ENCODE data around the gene INS. TPM values are rescaled to one million over a fixed set of nuclear protein-coding genes. Genes with fewer than 3 reads are reported as not detected.

Gene INS
- total and polyA plus RNA-seq, 3 donors from 2014 or later = not detected

DNA sequence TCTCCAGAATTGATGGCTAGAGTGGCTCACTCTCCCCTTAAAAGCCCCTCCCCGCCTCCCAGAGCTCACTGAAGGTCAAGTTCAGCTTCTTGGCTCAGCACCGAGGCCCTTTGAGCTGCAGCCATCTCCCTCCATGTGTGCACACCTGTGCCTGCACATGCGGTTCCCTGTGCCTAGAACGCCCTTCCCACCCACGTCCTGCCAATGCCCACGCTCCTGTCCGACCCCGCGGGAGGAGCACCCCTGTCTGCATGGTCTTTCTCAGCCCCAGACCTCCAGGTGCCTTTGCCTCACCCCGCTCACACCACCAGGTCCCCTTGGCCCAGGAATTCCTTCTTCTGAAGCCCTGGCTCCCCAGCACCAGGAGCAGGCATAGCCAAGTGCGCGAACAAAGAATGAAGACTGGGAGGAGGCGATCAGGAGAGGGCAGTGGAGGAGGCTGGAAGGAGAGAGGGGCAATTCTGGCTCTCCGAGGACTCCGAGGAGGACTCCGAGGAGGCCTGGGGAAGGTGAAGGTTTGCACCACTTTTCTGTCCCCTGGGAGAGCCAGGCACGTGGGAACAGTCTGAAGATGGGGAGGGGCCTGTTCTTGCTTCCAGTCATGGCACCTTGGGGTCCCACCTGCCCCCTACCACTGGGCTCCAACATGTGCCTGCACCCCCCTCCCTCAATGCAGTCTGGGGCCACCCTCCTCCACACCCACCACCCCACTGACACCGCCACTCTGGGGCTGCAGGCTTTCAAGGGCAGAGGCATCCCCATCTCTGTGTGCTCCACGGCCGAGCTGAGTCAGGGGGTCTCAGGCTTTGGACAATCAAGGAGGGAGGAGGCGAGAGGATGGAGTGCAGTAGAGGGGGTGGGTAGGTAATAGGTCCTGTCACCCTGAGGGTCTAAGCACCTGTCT is 39.5 kb downstream of the INS start:
- Histone ChIP-seq H3K9me3 (no peaks in the 10 kb centered on the region), H3K4me1 (no peaks in the 10 kb centered on the region), H3K36me3 (ENCODE audit: low read depth, missing control alignments) (no peaks in the 10 kb centered on the region), H3K27me3 (no peaks in the 10 kb centered on the region), H3K27ac (no peak overlapping the region), H3K4me3 (no peak overlapping the region)
- intact Hi-C loops (cut with DNase I; ENCODE audit: low total_unique reads) = no loop called here
- TF ChIP-seq, protein P1, sequence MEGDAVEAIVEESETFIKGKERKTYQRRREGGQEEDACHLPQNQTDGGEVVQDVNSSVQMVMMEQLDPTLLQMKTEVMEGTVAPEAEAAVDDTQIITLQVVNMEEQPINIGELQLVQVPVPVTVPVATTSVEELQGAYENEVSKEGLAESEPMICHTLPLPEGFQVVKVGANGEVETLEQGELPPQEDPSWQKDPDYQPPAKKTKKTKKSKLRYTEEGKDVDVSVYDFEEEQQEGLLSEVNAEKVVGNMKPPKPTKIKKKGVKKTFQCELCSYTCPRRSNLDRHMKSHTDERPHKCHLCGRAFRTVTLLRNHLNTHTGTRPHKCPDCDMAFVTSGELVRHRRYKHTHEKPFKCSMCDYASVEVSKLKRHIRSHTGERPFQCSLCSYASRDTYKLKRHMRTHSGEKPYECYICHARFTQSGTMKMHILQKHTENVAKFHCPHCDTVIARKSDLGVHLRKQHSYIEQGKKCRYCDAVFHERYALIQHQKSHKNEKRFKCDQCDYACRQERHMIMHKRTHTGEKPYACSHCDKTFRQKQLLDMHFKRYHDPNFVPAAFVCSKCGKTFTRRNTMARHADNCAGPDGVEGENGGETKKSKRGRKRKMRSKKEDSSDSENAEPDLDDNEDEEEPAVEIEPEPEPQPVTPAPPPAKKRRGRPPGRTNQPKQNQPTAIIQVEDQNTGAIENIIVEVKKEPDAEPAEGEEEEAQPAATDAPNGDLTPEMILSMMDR (IDR thresholded peaks at IDR 0.05) = no peak
- TF ChIP-seq POLR2A (IDR thresholded peaks at IDR 0.05) = no peak
- no peak for DNase-seq
- 81% methylated on average over 18 to 21 of the region's 21 CpGs for WGBS, 2 donors

DNA sequence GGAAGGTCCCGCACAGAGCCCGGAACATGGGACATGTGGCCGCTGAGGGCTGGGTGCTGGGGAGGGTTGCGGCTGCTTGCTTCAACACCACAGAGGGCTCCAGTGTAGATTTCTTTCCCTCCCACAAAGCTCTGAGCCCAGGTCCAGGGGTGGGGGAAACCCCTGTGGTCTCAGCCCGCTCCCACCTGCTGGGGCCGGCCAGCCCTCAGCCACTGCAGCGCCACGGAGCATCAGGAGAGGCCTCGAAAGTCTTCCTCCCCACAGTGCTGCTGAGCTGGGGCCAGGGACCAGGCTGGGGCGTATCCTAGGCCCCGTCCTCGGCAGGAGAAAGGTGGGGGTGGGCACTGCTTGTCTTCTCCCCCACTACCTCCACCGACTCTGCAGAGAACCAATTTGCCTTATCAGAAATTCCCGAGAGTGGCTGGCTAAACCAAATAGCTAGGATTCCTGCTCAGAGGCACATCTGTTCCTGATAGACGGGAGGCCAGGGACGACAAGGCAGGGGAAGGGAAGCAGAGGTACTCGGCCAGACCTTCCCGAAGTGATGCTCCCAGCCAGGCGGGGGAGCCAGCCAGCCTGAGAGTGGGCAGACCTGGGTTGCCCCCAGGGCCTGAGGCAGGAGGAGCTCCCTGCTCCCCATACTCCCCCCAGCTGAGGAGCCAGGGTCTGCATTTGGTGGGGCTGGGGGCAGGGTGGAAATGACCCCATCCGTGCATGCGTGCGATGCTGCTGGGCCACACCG is 40.5 kb downstream of the INS start:
- intact Hi-C loops (cut with DNase I; ENCODE audit: low total_unique reads) = no loop called here
- H3K9me3 ChIP-seq = no peaks in the 10 kb centered on the region
- DNase-seq = no peak
- no peaks in the 10 kb centered on the region for H3K36me3 ChIP-seq (ENCODE audit: low read depth, missing control alignments)
- H3K27ac ChIP-seq = no peak overlapping the region
- no peak overlapping the region for H3K4me3 ChIP-seq
- no peaks in the 10 kb centered on the region for H3K27me3 ChIP-seq
- TF ChIP-seq, protein P1 (IDR thresholded peaks at IDR 0.05) = no peak
- no peak for TF ChIP-seq POLR2A (IDR thresholded peaks at IDR 0.05)
- WGBS, 2 donors = 63 to 67% methylated on average over 11 to 22 of the region's 23 CpGs
- H3K4me1 ChIP-seq = no peaks in the 10 kb centered on the region

DNA sequence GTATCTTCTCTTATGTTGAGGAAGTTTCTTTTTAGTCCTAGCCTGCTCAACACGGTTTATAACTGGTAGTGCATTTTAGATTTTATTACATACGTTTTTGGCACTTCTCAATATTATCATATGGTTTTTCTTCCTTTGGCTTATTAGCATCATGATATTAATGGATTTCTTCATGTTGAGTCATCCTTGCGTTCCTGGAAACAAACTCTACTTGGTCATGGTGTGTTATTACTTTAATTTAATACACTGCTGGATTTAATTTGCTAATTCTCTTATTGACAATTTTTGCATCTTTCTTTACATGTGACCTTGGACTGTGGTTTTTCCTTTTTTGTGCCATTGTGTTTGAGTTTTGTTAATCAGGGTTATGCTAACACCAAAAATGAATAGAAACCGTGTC is 42.3 kb downstream of the INS start:
- TF ChIP-seq POLR2A (IDR thresholded peaks at IDR 0.05) = no peak
- TF ChIP-seq, protein P1 (IDR thresholded peaks at IDR 0.05) = no peak
- H3K27ac ChIP-seq = no peak overlapping the region
- H3K4me3 ChIP-seq = no peak overlapping the region
- intact Hi-C loops (cut with DNase I; ENCODE audit: low total_unique reads) = no loop called here
- WGBS, 2 donors = 80 to 91% methylated on average over 4 of the region's 4 CpGs
- no peaks in the 10 kb centered on the region for H3K9me3 ChIP-seq
- no peak for DNase-seq
- H3K36me3 ChIP-seq (ENCODE audit: low read depth, missing control alignments) = no peaks in the 10 kb centered on the region
- no peaks in the 10 kb centered on the region for H3K27me3 ChIP-seq
- H3K4me1 ChIP-seq = no peaks in the 10 kb centered on the region

DNA sequence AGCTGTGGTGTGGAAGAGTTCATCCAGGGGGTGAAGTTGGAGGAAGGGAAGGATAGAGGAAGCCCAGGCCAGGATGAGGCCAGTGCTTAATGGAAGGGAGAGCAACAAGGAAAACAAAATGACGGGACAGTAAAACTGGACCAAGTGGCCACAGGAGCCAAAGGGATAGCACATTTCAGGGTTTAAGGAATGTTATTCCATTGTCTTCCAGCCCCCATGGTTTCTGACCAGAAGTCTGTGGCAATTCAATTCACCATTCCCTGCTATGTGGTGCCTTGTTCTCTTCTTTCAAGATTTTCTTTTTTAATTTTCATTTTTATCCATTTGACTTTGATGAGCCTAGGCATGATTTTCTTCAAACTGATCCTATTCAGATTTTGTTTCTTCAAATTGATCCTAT is 44.3 kb downstream of the INS start:
- no peak overlapping the region for H3K27ac ChIP-seq
- WGBS, 2 donors = 91 to 95% methylated on average over 1 of the region's 1 CpG
- TF ChIP-seq, protein P1 (IDR thresholded peaks at IDR 0.05) = no peak
- TF ChIP-seq POLR2A (IDR thresholded peaks at IDR 0.05) = no peak

More for the DNA sequence above, 44.3 kb downstream of the INS start:
- H3K27me3 ChIP-seq = no peaks in the 10 kb centered on the region
- no peaks in the 10 kb centered on the region for H3K9me3 ChIP-seq
- intact Hi-C loops (cut with DNase I; ENCODE audit: low total_unique reads) = no loop called here
- no peaks in the 10 kb centered on the region for H3K36me3 ChIP-seq (ENCODE audit: low read depth, missing control alignments)
- H3K4me3 ChIP-seq = no peak overlapping the region
- H3K4me1 ChIP-seq = no peaks in the 10 kb centered on the region
- DNase-seq = no peak
